ENCODE measurements around the gene ISL1.

Gene ISL1

DNA sequence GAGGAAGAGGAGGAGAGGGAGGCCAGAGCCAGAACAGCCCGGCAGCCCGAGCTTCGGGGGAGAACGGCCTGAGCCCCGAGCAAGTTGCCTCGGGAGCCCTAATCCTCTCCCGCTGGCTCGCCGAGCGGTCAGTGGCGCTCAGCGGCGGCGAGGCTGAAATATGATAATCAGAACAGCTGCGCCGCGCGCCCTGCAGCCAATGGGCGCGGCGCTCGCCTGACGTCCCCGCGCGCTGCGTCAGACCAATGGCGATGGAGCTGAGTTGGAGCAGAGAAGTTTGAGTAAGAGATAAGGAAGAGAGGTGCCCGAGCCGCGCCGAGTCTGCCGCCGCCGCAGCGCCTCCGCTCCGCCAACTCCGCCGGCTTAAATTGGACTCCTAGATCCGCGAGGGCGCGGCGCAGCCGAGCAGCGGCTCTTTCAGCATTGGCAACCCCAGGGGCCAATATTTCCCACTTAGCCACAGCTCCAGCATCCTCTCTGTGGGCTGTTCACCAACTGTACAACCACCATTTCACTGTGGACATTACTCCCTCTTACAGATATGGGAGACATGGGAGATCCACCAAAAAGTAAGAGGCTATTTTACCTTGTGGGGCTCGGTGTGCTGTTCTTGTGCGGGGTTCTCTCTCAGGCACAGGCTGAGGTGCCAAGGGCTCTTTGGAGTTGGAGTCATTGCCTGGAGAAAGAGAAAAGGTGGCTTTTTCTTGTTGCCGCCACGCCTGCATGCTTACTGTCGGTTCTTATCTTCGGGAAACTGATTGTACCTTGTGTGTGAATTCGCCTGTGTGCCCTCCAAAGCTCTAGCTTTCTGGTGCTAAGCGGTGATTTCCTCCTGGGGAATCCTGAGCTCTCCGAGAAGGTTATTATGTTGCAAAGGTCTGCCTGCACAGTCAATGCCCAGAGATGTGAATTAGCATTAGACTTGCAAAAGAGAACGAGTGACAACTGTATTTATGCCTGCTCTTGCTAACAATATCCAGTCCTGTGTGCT is at the start of gene ISL1:
Gene ISL1 (plus strand): TSS at position 318 of the 991 bp plus-strand sequence. CDS start 224 bp downstream, at position 542.
- DNase-seq: peak; percentile 77

DNA sequence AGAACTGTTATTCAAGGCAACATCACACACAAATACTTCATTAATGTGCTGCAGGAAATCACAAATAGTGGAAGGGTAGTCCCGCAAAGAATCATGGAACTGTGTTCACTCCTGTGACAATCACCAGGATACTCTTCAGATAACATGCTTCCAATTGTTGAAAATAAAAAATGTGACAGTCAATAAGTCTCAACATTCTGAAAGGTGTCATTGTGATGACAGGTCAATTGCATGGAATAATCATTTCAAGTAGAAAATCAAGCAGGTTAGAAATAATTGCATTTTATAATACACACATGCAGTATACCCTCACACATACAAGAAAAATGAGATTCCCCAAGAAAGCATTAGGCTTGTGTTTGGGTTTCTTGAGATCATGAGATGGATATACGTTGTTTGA is 46.4 kb upstream of the ISL1 start:
- no peak for DNase-seq

DNA sequence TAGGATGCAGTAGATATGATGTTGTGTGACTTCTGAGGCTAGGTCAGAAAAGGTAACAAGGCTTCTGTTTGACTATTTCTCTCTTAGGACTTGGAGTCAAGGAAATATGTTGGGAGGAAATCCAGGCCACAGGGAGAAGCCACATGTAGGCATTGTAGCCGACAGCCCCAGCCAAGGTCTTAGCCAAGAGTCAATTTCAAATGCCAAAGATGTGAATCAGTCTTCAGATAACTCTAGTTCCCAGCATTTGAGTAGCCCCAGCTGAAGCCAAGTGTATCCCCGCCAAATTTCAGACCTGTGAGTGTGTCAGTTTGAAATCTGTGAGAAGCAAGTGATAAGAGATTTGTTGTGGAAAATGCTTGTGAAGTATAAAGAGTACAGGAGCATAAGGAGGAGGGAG is 38.1 kb upstream of the ISL1 start:
- DNase-seq: no peak

DNA sequence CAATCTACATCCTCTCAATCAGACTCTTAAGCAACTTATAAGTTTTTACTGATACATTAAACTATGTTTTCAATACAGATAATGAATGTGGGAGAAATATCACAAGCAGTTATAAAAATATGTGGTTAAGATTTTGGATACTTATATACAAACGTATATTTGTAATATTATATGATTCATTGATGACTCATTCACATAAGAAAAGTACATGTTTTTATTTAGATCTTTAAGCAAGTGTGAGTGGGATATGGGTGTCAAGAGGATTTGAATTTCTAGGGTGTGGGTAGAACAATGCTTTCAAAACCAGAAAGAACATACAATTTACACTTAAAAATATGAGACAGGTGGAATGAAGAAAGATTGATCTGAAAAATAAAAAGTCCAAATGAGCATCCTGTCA is 36.1 kb upstream of the ISL1 start:
- no peak for DNase-seq

DNA sequence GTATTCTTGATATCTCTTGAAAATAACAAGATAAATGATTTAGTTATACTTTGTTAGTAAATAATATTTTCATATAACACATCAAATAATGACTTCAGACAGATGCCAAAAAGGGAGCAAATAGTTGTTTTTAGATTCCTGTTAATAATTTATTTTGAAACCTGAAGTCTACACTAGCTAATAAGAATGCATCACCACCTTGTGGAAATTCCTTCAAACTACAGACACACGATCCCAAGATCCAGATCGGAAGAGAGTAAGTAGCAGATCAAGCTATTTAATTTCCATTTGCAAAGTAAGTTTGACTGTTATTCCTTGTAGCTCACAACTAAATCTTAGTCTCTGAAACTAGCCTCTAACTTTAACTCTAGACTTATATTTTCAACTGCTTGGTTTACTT is 35.5 kb upstream of the ISL1 start:
- no peak for DNase-seq

DNA sequence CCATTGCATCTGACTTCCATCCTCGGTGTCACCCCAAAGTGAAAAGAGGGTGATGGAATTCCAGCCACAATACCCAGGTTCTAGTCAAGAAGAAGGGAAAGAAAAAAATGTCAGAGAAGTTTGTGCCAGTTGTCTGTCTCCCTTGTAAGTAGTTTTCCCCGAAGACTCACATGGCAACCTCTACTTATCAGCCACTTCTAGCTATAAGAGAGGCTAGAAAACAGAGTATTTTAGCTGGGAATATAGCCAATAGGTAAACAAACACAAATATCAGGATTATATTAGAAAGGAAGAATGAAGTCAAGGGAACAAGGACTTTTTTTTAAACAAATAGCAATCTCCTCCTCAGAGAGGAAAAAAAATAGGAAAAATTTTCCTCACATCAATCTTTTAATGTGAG is 12.2 kb upstream of the ISL1 start:
- DNase-seq: no peak

DNA sequence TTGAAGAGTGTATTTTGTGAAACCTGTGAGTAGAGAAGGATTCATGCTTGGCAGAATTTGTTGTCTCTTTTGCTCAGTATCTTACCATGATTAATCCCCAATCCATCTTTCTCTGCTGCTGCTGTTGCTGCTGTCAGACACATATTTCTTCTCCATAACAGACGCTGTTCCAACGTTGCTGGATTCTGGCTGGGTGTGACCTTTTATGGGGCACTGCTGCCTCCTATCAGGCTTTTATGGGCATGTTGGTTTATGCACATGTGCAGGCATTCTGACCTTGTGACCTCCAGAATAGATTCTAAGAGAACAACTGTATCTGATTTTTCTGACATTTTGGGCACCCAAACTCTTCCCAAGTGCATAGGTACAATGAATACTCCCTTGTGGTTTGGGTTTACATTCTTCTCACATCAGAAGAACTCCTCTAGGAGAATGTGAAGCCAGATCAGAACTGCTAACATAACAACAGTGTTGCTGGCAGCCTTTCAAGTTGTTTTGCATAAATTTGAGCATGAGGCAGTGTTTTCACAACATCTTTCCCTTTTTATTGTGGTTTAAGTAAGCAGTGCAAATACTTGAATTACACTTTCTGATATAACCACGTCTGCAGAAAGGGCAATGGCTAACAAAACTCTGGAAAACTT is 9.2 kb upstream of the ISL1 start:
- DNase-seq: no peak

DNA sequence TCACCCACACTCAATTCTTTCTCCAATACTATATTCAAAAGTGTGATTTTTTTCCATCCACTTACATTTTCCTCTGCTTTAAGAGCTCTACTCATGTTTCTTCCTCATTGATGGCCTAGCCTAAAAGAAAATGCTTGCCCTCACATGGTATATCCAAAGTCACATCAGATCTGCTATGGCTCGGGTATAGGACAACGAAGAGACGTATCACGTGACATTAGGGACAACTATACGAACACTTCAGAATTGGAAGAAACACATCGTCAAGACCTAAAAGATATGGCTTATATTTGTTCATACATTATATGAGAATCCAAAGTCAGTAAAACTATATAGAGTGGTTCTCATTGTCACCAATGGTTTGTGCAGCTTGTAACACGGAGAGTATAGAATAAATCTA is 8.2 kb upstream of the ISL1 start:
- DNase-seq: no peak

DNA sequence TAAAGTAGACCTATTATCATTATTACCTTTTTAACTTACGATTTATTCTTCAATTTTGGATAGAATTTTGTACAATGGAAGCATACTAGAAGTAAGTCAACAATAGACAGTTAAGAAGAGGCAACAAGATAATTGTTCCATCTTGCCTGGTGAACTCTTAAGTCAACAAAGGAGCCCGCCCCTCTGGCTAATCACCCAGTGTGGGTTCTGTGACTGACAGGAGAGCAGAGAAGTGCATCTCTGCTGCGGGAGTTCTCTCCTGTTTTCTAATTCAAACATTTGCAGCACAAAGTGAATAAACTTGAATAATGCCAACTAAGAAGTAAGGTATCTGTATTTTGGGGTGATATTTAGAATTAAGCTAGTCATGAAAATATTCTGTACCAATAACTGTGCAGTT is 6.7 kb upstream of the ISL1 start:
- DNase-seq: no peak

DNA sequence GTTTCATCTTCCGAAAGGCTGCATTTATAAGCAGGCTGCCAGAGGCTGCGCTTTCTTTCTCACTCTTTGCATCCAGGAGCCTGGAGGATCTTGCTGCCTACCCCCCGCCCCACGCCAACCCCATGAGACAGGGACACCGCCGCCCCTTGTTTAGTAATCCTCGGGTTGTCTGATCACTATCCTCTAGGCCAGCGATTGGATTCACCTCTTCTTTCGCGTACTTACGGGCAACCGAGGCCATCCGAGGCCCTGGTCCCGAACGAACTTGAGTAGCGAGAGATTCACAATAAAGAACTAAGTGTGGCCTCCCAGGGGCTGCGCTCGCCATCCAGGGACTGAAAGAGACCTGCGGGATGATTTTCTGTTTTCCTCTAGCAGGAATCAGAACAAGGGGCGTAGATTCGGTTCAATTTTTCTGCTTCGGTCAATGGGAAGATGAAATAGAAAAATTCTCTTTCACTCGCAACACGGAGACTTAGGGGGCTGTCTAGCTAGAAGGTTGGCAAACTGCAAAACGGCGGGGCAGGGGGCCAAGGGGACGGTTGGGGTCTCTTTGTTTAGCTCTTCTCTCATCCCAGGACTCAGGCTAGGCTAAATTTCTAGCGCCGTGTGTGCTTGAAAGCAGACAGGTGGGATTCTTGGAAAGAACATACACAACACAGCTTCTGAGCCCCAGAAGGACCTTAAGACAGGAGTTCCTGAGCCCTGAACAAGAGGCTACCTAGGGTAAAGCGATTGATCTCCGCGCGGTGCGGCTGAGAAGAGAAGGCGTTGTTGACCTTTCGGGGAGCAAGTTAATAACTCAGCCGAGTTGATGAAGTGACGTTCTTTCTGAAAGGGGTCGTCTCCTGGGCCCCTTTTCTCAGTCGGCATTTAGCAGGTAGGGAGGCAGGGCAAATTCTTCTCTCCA is 5.8 kb upstream of the ISL1 start:
- no peak for DNase-seq

DNA sequence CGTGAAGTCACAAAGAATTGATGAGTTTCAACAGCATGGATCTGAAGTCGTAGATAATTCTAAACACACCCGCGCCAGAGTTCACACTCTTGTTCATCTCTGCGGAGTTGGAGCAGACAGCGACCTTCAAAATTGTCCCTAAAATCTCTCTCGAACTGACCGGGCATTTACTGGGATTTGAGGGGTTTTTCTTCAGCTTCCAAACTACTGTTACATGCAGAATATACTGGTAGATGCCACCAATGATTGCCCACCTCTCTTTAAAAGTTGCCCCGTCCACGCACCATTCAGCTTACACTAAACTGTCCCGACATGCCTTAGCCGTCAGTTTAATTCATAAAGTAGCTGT is 5.2 kb upstream of the ISL1 start:
- DNase-seq: no peak

DNA sequence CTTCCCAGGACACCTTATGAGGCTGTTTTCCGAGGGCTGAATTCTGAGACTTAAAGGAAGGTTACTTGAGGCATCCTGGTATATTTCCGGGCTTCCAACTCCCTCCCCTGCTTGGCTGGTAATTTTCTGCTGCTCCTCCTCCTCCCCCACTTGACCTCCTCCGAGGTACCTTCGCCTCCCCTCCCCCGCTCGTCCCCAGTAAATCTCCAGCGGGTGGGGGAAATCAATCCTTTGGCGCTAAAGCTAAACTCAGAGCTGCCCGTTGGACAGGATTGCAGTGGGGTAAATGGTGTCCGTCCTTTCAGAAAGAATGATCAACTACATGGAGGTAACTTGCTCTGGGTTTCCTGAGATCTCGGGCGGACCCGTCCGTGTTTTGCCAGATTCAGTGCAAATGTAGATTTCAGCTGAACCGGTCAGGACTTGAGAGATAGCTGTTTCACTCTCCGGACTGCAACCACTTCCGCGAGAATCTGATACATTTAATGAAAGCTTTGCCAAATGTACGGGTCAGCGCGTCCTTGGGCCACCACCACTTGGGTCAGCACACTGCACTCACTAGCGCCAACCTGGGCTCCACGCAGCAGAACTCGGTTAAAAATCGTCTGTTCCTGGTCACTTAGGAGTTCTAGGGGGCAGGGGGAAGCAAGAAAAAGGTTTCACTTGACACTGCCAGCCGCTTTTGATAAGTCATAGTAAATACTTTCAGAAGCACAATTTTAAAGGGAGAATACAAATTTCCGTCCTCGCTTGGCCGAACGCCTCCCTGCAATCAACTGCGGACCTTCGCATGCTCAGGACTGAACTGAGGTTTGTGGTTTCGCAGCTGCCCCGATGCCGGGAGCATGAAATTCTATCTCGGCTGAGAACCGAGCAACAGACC is 4.6 kb upstream of the ISL1 start:
- DNase-seq: no peak

DNA sequence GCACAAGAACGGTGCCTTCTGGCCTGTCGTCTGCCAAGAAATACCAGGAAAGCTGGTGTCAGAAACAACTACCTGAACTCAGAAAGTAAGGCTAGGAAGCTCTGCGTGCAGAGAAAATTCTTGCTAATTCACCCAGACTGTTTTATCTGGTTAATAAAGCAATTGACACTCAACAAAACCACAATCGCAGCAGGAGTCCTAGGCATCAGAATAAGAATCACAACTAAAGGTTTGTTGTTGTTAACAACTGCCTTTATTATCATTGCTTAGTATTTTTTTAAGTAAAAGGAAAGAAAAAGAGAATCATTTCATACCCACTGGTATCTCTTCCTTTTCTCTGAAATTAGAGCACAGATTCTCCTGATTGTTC is 3.9 kb upstream of the ISL1 start:
- no peak for DNase-seq

DNA sequence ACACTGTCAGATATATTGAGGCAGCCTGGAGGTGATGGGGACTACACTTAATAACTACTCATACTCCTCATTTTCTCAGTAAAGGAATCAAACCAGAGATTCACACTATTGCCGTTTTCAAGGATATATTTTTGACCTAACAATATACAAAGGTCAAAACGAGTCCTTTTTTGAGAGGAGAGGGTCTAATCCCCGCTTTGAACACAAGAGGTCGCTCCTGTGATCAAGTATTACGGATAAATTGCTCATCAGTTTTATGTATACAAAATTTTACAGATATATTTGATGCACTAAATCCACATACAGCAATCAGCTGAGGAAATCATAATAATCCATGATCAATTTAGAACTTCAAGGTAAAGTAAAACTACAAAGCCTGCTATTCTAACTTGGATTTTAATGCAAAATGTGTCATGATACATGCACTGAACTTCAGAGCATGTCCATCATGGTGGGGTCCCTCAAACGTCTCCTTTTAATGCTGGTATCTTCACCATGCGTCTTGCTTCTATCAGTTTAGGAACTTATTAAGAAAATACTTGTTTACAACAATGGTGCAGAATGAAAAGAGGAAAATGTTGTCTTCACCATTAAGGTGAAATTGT is 2.5 kb upstream of the ISL1 start:
- DNase-seq: no peak

DNA sequence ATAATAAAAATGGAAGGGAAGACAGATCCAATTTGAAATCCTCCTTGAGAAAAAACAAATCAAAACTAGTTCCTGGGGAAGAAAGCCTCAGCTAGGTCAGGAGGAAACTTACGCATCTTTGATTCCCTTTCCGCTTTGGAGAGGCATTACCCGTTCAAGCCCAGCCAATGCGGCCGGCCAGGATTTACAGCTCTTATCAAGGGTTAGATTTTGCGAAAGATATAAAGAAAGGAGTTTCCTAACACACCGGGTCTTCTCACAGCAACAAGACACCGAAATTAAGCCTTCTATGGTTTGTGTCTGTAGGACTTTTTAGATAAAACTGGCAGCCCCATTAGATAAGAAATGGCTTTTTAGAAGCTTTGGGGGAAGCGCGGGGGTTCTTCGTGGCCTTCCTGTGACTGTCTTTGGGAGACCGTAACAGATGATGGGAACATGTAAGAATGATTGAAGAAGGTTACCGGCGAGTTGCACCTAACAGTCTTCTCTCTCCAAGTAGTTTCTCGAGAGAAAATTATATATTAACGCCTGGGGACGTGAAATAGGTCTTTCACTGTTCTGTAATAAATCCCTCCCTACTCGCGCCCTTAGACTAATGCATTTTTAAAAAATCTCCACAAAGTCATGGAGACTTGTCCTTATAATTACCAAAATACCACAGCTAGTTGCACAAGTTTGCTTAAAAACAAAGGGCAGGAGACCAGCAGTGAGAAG is 1.3 kb upstream of the ISL1 start:
- DNase-seq: no peak

DNA sequence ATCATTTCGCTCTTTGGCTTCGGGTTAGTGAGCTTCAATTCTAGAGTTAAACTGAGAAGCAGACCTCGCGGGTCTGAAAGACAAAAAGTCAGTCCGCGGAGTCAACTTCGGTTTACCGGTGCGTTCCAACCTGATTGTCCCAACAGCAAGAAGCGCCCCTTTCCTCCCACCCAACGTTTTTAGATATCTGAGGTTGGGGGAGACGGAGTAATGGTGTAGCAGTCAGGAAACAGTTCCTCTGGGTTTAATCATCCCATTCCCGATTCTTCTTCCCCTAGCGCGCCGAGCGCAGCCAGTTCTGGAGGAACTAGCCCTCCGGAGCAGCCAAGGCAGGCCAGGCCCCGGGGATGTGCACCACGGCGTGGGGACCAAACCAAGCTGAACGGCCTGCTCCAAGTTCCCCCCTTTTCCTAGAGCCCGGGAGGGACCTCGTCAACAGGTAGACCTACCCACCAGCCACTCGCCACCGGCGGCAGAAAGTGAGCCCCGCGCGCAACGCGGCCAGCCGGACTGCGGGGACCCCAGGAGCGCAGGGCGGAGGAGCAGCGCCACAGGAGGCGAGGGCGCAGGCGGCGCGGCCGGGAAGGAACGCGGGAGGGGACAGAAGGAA is 622 bp upstream of the ISL1 start:
- no peak for DNase-seq

DNA sequence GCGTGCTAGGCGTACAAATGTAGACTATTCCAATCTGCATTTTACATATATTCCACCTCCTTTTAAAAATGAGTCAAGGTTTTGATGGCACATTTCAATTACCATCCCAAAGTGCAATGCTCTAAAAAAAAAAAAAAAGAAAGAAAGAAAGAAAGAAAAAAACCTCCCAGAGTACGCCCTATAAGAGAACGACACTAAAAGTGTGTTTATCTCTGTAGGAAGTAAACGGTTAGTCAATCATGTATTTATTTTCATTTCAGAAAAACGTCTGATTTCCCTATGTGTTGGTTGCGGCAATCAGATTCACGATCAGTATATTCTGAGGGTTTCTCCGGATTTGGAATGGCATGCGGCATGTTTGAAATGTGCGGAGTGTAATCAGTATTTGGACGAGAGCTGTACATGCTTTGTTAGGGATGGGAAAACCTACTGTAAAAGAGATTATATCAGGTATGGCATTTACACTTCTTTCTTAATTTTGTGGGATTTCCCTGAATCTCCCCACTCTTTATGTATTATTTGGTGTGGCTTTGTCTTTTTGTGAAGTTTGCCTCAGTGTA is 1.1 kb downstream of the ISL1 start:
- DNase-seq: no peak

DNA sequence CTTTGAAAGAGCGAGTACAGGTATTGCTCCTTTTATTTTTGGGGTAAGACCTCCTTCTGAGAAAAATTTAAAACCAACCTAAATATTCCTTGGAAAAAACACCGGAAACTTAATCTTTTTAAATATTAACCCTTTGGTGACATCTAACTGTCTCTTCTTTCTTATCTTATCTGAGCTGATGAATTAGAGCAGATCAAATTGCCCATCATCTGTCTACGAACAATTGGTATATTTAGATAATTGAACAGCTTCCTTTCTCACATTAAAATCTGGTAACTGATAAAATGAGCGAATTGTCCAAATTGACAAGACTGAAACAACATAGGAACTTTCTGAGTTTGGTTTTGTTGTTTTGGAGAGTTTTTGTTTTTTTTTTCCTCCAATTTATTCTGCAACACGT is 2.0 kb downstream of the ISL1 start:
- no peak for DNase-seq

DNA sequence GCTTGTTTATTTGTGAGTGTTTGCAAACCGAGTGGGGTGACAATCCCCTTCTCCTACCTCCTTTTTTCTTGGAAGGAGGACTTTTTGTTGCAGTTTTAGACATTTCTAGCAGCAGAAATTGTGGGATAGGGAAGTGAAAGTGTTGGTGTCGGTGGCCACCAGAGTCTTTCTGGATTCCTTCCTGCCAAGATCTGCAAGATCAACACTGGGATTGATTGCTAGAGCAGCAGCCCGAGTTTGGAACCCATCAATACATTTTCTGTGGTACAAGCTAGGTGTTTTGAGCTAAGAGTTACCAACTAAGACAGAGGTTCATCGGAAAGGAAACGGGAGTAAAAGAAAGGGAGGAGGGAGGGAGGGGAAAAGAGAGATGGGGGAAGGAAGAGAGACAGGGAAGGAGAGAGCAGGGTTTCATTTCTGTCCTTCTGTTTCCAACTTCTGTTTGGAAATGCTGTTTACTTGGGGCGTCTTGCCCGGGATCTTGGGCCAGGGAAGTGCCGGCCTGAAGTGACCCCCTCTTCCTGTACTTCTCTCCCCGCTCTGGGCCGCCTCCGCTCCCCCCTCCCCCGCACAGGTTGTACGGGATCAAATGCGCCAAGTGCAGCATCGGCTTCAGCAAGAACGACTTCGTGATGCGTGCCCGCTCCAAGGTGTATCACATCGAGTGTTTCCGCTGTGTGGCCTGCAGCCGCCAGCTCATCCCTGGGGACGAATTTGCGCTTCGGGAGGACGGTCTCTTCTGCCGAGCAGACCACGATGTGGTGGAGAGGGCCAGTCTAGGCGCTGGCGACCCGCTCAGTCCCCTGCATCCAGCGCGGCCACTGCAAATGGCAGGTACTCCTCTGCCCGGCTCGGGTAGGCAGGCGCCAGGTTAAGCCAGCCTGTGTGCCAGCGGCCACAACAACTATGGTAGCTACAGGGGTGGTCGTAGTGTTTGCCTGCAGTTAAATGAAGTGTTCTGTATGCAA is 4.0 kb downstream of the ISL1 start:
- DNase-seq: no peak
